Effector memory CD4-positive, alpha-beta T cell (primary cell): ENCODE results near the gene MPRIP.

Experiments
- DNase-seq, 3 donors: peaks; one replicate each; pipeline ENCODE4 v3.0.0-alpha.2; 2020
- H3K27ac ChIP-seq: 2 replicates; pipeline ENCODE4 v1.7.0; 2013; ENCODE audit warnings: mild to moderate bottlenecking, low read length, moderate library complexity; ENCODE audit not compliant: insufficient read depth, poor library complexity, severe bottlenecking
- H3K27me3 ChIP-seq: replicated peaks from 2 replicates; pipeline ENCODE4 v1.7.0; 2013; ENCODE audit warnings: mild to moderate bottlenecking, low read length; ENCODE audit not compliant: insufficient read depth, control insufficient read depth, poor library complexity, severe bottlenecking
- H3K36me3 ChIP-seq: 2 replicates; pipeline ENCODE4 v1.7.0; 2013; ENCODE audit warnings: mild to moderate bottlenecking, low read length, moderate library complexity; ENCODE audit not compliant: control insufficient read depth, insufficient read depth
- H3K4me1 ChIP-seq: 2 replicates; pipeline ENCODE4 v1.7.0; 2013; ENCODE audit warnings: low read length, mild to moderate bottlenecking; ENCODE audit not compliant: control insufficient read depth, insufficient read depth, poor library complexity, severe bottlenecking
- H3K4me3 ChIP-seq: 2 replicates; pipeline ENCODE4 v1.7.0; 2013; ENCODE audit warnings: low read length, low read depth, mild to moderate bottlenecking; ENCODE audit not compliant: insufficient read depth, poor library complexity, severe bottlenecking
- H3K9me3 ChIP-seq: 2 replicates; pipeline ENCODE4 v1.7.0; 2013; ENCODE audit warnings: mild to moderate bottlenecking, low read length, moderate library complexity; ENCODE audit not compliant: control insufficient read depth

Gene MPRIP

DNA sequence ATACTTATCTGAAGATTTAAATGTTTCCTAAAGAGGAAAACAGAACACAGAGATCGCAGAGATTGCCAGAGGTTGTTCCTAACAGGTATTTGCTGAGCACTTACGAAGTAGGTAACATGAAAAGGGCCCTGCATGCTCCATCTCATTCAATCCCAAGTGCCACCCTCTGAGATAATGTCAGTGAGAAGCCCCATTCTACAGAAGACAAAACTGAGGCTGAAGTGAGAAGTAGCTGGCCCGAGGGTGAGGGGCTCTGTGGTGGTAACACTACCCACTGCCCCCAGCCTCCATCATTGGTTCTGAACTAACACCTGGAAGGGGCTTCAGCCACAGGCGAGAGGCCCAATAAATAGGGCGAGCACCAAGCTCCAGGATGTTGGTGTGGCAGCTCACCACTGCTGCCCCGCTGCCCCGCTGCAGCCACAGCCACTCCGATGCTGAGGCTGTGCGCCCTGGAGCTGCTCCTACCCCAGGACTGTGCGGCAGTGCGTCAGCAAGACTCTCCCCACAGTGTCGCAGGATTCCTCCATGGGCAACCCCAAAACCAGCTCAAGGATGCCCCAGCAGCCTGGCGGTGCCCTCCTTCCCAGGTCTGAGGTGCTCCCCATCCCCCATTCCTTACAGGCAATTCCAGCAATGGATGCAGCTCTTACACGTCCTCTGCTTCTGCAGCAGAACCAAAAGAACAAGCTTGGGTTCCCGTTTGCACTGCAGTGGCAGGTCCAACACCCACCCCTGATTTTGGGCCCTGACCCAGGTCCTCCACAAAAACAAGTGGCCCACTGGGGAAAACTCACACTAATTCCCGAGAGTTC, 184.4 kb downstream of the MPRIP start:
- H3K36me3 ChIP-seq, result peaks cover 95% of the 10 kb centered on the region
- H3K9me3 ChIP-seq, result no peaks in the 10 kb centered on the region
- no peak for DNase-seq
- H3K27ac ChIP-seq, result no peak overlapping the region
- H3K4me3 ChIP-seq, result no peak overlapping the region
- no peaks in the 10 kb centered on the region for H3K27me3 ChIP-seq
- H3K4me1 ChIP-seq, result no peaks in the 10 kb centered on the region

GRCh38 chr17:17227608-17228520, 185.6 kb downstream of the MPRIP start:
- DNase-seq, result no peak
- no peaks in the 10 kb centered on the region for H3K27me3 ChIP-seq
- no peak overlapping the region for H3K27ac ChIP-seq
- no peaks in the 10 kb centered on the region for H3K4me1 ChIP-seq
- no peak overlapping the region for H3K4me3 ChIP-seq
- H3K9me3 ChIP-seq, result no peaks in the 10 kb centered on the region
- peaks cover 89% of the 10 kb centered on the region for H3K36me3 ChIP-seq

- no peak for DNase-seq
- peaks cover 81% of the 10 kb centered on the region for H3K36me3 ChIP-seq
Observed at GRCh38 chr17:17228521-17229279, 186.4 kb downstream of the MPRIP start.

GRCh38 chr17:17229416-17230384, 187.4 kb downstream of the MPRIP start:
- DNase-seq, result no peak
- Histone ChIP-seq H3K9me3 (no peaks in the 10 kb centered on the region), H3K4me1 (no peaks in the 10 kb centered on the region), H3K4me3 (no peak overlapping the region), H3K27ac (no peak overlapping the region), H3K27me3 (no peaks in the 10 kb centered on the region), H3K36me3 (peaks cover 71% of the 10 kb centered on the region)

More at GRCh38 chr17:17228521-17229279, 186.4 kb downstream of the MPRIP start:
- H3K27me3 ChIP-seq, result no peaks in the 10 kb centered on the region
- H3K4me1 ChIP-seq, result no peaks in the 10 kb centered on the region
- H3K9me3 ChIP-seq, result no peaks in the 10 kb centered on the region
- H3K4me3 ChIP-seq, result no peak overlapping the region
- H3K27ac ChIP-seq, result no peak overlapping the region

GRCh38 chr17:17231621-17232302, 189.5 kb downstream of the MPRIP start:
- Histone ChIP-seq H3K27me3 (no peaks in the 10 kb centered on the region), H3K9me3 (no peaks in the 10 kb centered on the region), H3K4me1 (peaks cover 13% of the 10 kb centered on the region), H3K27ac (no peak overlapping the region), H3K4me3 (no peak overlapping the region), H3K36me3 (peaks cover 51% of the 10 kb centered on the region)
- no peak for DNase-seq

- DNase-seq, result no peak
- Histone ChIP-seq H3K36me3 (peaks cover 46% of the 10 kb centered on the region), H3K4me3 (no peak overlapping the region), H3K9me3 (no peaks in the 10 kb centered on the region), H3K4me1 (peaks cover 13% of the 10 kb centered on the region), H3K27ac (no peak overlapping the region), H3K27me3 (no peaks in the 10 kb centered on the region)
Observed at GRCh38 chr17:17232303-17232621, 190.0 kb downstream of the MPRIP start.

DNA sequence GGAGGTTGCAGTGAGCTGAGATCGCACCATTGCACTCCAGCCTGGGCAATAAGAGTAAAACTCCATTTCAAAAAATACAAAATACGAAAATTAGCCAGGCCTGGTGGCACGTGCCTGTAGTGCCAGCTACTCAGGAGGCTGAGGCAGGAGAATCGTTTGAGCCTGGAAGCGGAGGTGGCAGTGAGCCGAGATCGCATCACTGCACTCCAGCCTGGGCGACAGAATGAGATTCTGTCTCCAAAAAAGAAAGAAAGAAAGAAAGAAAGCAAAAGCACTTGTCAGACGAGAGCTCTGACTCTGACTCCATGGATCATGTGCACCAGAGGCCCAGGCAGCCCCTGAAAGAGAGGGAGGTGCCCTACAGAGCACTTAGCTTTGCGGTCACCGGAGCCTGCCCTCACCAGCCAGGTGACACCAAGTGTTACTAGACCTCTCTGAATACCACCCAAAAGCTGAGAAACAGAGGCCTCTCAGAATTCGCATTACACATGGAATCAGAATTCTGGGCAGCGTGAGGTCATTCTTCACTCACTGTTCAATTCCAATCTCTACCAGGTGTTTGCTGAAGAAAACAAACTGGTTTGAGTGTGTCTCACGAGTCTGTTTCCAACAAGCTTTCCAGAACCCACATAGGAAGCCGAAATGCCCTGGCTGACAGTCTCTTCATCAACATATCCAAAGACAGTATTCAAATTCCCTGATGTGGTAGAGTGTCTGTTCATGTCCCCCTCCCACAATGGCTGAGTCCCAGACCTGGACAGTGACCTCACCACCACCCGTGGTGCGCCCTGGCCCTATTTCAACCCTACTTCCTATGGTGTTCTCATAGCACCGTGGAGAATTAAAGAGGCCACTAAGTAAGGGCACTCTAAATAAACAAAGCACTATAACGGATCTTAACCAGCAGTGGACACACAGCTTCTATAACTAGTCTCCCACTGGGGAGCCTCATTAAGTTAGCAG, 193.2 kb downstream of the MPRIP start:
- H3K4me1 ChIP-seq, result peaks cover 16% of the 10 kb centered on the region
- H3K27me3 ChIP-seq, result no peaks in the 10 kb centered on the region
- no peak for DNase-seq
- peak overlapping the region; percentile 93 for H3K4me3 ChIP-seq
- no peaks in the 10 kb centered on the region for H3K9me3 ChIP-seq
- peaks cover 16% of the 10 kb centered on the region for H3K36me3 ChIP-seq
- no peak overlapping the region for H3K27ac ChIP-seq

GRCh38 chr17:17236295-17237025, 194.2 kb downstream of the MPRIP start:
- no peak for DNase-seq
- Histone ChIP-seq H3K36me3 (peaks cover 8% of the 10 kb centered on the region), H3K27me3 (no peaks in the 10 kb centered on the region), H3K4me3 (peak overlapping the region; percentile 93), H3K4me1 (peaks cover 16% of the 10 kb centered on the region), H3K9me3 (no peaks in the 10 kb centered on the region), H3K27ac (peak overlapping the region; percentile 98)
